HL-60 (cell line): Measurements from ENCODE around the gene MTFR2.
A peak's percentile ranks its signal among the peaks of the same experiment; 100 is the strongest.
"Not testable (repeated sequence)": the region's sequence is repeated elsewhere in the genome, so short reads cannot be mapped to it uniquely, and the experiment has no call there.

Experiments used
- DNase-seq, 2 experiments: peaks; one replicate each; pipeline ENCODE4 v3.0.0-alpha.2; 2010 to 2020; ENCODE audit warnings: low read depth in 1 of 2, low spot score in 1 of 2
- H3K27ac ChIP-seq: fragments of 250-450 bp; sonication (Bioruptor Pico); replicated peaks from 2 replicates; pipeline ENCODE4 v1.5.1; 2020; ENCODE audit warnings: mild to moderate bottlenecking, moderate library complexity
- H3K27me3 ChIP-seq: fragments of 250-450 bp; sonication (Bioruptor Pico); 2 replicates; pipeline ENCODE4 v1.5.1; 2021; ENCODE audit warnings: mild to moderate bottlenecking, moderate library complexity; ENCODE audit not compliant: insufficient read depth, poor library complexity, severe bottlenecking
- H3K4me3 ChIP-seq: replicated peaks from 2 replicates; pipeline ENCODE4 v1.5.1; 2011; ENCODE audit warnings: mild to moderate bottlenecking, control low read depth, low read length; ENCODE audit not compliant: insufficient read depth
- GABPA ChIP-seq: IDR thresholded peaks from 2 replicates; pipeline ENCODE4 v1.6.1; 2012; ENCODE audit warnings: low read depth
- POLR2AphosphoS5 ChIP-seq: IDR thresholded peaks from 2 replicates; pipeline ENCODE4 v1.6.1; 2012; ENCODE audit warnings: low read depth
- SPI1 ChIP-seq: IDR thresholded peaks from 2 replicates; pipeline ENCODE4 v1.6.1; 2012; ENCODE audit warnings: low read depth, mild to moderate bottlenecking, borderline replicate concordance
- TF ChIP-seq, protein P1 (sequence below): IDR thresholded peaks from one replicate; pipeline ENCODE4 v1.5.1; 2011; ENCODE audit warnings: low read length, control low read depth, inconsistent platforms; ENCODE audit not compliant: insufficient read depth
- TF ChIP-seq, protein P2 (sequence below): IDR thresholded peaks from 2 replicates; pipeline ENCODE4 v1.6.1; 2012; ENCODE audit warnings: low read depth; ENCODE audit not compliant: insufficient replicate concordance

MTFR2 gene

DNA sequence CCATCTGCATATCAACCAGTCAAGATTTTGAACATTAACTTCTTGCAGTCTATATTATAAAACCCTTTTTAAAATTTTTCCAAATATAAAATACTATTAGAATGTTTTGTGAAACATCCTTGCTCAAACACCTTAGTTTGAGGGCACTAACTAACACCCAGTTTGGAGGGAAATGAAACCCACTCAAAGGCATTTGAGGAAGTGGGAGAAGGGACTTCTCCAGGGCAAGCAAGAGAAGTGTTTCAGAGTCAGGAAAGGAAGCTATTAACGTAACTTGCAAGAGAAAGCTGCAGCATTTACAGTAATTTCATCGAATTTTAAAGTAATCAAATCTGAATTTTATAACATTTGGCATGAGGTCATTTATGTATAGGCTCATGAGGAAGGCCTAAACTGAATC, 21.3 kb downstream of the MTFR2 start:
- no peak for DNase-seq
- no peak overlapping the region for H3K27ac ChIP-seq
- no peaks in the 10 kb centered on the region for H3K27me3 ChIP-seq
- H3K4me3 ChIP-seq, result no peak overlapping the region
- TF ChIP-seq GABPA (no peak), SPI1 (peak; percentile 78)

DNA sequence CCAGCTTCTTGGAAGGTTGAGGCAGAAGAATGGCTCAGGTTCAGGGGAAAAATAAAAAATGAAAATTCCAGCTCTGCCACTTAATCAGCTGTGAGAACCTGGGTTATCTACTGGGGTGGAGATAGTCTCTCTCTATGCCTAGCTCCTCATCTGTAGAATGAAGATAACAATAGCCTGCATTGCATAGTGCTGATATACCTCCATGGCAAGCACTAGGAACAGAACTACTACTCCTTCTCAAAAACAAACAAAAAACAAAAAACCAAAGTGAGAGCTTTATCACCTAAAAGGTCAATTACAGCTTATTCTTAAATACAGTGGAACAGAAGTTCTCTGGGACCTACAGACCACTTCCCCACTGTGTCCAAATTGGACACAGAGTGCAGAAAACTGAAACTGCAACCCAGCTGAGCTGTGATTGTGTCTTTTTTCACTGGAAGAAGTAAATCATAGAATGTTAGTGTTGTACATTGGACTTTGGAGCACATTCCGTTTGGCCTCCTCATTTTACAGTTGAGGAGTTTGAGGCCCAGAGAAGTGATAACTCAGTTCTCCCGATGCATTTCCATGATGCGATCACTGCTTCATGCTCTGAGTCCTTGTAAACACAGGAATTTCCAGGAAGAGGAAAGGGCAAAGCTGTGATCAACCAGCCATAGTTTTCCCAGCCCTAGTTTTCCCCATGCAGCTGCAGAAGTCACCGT, 23.3 kb downstream of the MTFR2 start:
- H3K4me3 ChIP-seq, result no peak overlapping the region
- H3K27ac ChIP-seq, result no peak overlapping the region
- 0 out of 2 replicates have a peak, but pooled peaks have one; percentile 12 for TF ChIP-seq SPI1
- no peak for TF ChIP-seq GABPA
- H3K27me3 ChIP-seq, result no peaks in the 10 kb centered on the region
- no peak for DNase-seq

DNA sequence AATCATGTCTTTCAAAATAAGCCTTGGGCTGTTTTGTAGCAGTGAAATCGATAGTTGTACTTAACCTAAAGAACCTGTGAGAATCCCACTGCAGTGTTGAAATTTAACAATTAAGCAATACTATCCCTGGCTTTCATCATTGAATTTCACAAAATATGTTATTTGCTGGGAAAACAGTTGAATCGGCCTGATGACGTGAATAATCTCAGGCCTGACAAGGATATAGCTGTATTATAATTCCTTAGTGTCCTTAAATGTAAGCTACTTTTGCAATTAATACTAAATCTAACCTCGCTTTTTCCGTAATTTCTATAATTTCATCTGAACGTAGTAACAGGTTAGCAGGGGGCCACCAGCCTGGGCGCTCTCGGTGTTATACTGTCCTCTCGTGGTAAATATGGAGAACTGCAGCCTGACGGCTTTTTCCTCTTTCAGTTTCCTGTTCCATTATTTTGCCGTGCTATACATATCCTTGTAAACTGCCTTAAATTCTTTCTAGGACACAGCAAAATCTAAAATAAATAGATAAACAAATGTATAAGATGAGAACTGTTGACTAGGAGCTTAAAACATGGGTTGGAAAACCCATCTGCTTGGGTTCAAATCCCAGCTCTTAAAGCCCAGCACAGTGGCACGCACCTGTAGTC, 24.0 kb downstream of the MTFR2 start:
- DNase-seq, result peak in 1 of 2 experiments; percentile 37

DNA sequence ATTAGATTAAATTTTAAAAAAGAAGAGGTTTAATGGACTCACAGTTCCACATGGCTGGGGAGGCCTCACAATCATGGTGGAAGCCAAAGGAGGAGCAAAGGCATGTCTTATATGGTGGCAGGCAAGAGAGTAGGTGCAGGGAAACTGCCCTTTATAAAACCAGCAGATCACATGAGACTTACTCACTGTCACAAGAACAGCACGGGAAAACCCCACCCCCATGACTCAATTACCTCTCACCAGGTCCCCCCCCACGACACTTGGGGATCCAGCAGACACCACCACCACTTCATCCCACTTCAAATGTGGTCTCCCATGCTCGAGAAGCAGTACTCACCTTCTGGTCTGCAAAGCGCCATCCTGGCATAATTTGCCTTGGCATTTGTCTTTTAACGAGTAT, 24.6 kb downstream of the MTFR2 start:
- Histone ChIP-seq H3K4me3 (no peak overlapping the region), H3K27me3 (no peaks in the 10 kb centered on the region), H3K27ac (no peak overlapping the region)
- TF ChIP-seq, protein P1, sequence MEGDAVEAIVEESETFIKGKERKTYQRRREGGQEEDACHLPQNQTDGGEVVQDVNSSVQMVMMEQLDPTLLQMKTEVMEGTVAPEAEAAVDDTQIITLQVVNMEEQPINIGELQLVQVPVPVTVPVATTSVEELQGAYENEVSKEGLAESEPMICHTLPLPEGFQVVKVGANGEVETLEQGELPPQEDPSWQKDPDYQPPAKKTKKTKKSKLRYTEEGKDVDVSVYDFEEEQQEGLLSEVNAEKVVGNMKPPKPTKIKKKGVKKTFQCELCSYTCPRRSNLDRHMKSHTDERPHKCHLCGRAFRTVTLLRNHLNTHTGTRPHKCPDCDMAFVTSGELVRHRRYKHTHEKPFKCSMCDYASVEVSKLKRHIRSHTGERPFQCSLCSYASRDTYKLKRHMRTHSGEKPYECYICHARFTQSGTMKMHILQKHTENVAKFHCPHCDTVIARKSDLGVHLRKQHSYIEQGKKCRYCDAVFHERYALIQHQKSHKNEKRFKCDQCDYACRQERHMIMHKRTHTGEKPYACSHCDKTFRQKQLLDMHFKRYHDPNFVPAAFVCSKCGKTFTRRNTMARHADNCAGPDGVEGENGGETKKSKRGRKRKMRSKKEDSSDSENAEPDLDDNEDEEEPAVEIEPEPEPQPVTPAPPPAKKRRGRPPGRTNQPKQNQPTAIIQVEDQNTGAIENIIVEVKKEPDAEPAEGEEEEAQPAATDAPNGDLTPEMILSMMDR, result no peak
- TF ChIP-seq POLR2AphosphoS5, result no peak
- TF ChIP-seq GABPA, result no peak
- TF ChIP-seq, protein P2, sequence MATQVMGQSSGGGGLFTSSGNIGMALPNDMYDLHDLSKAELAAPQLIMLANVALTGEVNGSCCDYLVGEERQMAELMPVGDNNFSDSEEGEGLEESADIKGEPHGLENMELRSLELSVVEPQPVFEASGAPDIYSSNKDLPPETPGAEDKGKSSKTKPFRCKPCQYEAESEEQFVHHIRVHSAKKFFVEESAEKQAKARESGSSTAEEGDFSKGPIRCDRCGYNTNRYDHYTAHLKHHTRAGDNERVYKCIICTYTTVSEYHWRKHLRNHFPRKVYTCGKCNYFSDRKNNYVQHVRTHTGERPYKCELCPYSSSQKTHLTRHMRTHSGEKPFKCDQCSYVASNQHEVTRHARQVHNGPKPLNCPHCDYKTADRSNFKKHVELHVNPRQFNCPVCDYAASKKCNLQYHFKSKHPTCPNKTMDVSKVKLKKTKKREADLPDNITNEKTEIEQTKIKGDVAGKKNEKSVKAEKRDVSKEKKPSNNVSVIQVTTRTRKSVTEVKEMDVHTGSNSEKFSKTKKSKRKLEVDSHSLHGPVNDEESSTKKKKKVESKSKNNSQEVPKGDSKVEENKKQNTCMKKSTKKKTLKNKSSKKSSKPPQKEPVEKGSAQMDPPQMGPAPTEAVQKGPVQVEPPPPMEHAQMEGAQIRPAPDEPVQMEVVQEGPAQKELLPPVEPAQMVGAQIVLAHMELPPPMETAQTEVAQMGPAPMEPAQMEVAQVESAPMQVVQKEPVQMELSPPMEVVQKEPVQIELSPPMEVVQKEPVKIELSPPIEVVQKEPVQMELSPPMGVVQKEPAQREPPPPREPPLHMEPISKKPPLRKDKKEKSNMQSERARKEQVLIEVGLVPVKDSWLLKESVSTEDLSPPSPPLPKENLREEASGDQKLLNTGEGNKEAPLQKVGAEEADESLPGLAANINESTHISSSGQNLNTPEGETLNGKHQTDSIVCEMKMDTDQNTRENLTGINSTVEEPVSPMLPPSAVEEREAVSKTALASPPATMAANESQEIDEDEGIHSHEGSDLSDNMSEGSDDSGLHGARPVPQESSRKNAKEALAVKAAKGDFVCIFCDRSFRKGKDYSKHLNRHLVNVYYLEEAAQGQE, result no peak
- no peak for DNase-seq

More for the DNA sequence above, 24.0 kb downstream of the MTFR2 start:
- H3K27me3 ChIP-seq, result no peaks in the 10 kb centered on the region
- TF ChIP-seq, protein P2, result no peak
- TF ChIP-seq, protein P1, result peak; percentile 100
- H3K4me3 ChIP-seq, result no peak overlapping the region
- H3K27ac ChIP-seq, result no peak overlapping the region

DNA sequence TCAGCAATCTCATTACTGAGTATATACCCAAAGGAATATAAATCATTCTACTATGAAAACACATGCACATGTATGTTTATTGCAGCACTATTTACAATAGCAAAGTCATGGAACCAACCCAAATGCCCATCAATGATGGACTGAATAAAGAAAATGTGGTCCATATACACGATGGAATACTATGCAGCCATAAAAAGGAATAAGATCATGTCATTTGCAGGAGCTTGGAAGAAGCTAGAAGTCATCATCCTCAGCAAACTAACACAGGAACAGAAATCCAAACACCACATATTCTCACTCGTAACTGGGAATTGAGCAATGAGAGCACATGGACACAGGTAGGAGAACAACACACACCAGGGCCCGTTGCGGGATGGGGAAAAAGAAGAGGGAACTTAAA, 25.1 kb downstream of the MTFR2 start:
- not testable (repeated sequence) for H3K27ac ChIP-seq, DNase-seq, H3K4me3 ChIP-seq, H3K27me3 ChIP-seq
